Measurements from ENCODE around the gene AK8.

AK8 gene

GRCh38 chr9:132750668-132751067 is 127.4 kb downstream of the AK8 start:
- no peak overlapping the region for H3K4me3 ChIP-seq (IDR thresholded peaks at IDR 0.05; ENCODE audit: insufficient read depth, low read depth, low read length)

DNA sequence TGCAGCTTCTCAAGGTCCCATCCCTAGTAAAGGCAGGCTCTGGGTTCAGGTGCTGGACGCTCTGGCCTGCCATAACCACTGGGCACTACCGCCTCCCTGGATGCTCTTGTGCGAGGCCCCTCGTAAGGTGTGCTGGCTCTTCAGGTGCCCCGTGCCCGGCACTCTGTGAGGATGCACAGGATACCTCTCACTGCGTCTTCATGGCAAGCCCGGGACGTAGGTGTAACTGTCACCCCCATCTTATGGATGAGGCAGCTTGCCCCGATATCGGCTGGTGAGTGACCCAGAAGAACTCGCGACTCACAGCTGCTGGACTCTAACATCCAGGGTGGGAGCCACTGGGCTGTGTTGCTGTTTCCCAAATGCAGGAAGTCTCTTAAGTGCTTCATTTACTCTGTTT is 128.8 kb downstream of the AK8 start:
- Histone ChIP-seq H3K9ac (no peak overlapping the region), H4K20me1 (ENCODE audit: insufficient read depth) (no peaks in the 10 kb centered on the region), H3K4me1 (ENCODE audit: low read depth, poor library complexity, severe bottlenecking) (no peaks in the 10 kb centered on the region), H3K36me3 (ENCODE audit: insufficient read depth) (no peaks in the 10 kb centered on the region), H3K4me2 (no peak overlapping the region), H3K79me2 (ENCODE audit: insufficient read depth, low read depth) (no peaks in the 10 kb centered on the region), H3K27ac (no peak overlapping the region), H2AFZ (ENCODE audit: low read depth) (no peak overlapping the region), H3K27me3 (ENCODE audit: insufficient read depth, low read depth) (peaks cover 16% of the 10 kb centered on the region), H3K4me3 (IDR thresholded peaks at IDR 0.05; ENCODE audit: insufficient read depth, low read depth, low read length) (no peak overlapping the region)
- TF ChIP-seq, protein P1, sequence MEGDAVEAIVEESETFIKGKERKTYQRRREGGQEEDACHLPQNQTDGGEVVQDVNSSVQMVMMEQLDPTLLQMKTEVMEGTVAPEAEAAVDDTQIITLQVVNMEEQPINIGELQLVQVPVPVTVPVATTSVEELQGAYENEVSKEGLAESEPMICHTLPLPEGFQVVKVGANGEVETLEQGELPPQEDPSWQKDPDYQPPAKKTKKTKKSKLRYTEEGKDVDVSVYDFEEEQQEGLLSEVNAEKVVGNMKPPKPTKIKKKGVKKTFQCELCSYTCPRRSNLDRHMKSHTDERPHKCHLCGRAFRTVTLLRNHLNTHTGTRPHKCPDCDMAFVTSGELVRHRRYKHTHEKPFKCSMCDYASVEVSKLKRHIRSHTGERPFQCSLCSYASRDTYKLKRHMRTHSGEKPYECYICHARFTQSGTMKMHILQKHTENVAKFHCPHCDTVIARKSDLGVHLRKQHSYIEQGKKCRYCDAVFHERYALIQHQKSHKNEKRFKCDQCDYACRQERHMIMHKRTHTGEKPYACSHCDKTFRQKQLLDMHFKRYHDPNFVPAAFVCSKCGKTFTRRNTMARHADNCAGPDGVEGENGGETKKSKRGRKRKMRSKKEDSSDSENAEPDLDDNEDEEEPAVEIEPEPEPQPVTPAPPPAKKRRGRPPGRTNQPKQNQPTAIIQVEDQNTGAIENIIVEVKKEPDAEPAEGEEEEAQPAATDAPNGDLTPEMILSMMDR (conservative IDR thresholded peaks at IDR 0.05; ENCODE audit: low read depth, low read length), result no peak

More at GRCh38 chr9:132750668-132751067, 127.4 kb downstream of the AK8 start:
- Histone ChIP-seq H2AFZ (ENCODE audit: low read depth) (no peak overlapping the region), H3K4me2 (no peak overlapping the region), H3K9ac (no peak overlapping the region), H3K27ac (no peak overlapping the region), H3K36me3 (ENCODE audit: insufficient read depth) (no peaks in the 10 kb centered on the region), H4K20me1 (ENCODE audit: insufficient read depth) (no peaks in the 10 kb centered on the region), H3K27me3 (ENCODE audit: insufficient read depth, low read depth) (peaks cover 16% of the 10 kb centered on the region; the same call in 1 of the 2 replicates), H3K79me2 (ENCODE audit: insufficient read depth, low read depth) (no peaks in the 10 kb centered on the region), H3K4me1 (ENCODE audit: low read depth, poor library complexity, severe bottlenecking) (no peaks in the 10 kb centered on the region)
- TF ChIP-seq, protein P1 (conservative IDR thresholded peaks at IDR 0.05; ENCODE audit: low read depth, low read length), result no peak

DNA sequence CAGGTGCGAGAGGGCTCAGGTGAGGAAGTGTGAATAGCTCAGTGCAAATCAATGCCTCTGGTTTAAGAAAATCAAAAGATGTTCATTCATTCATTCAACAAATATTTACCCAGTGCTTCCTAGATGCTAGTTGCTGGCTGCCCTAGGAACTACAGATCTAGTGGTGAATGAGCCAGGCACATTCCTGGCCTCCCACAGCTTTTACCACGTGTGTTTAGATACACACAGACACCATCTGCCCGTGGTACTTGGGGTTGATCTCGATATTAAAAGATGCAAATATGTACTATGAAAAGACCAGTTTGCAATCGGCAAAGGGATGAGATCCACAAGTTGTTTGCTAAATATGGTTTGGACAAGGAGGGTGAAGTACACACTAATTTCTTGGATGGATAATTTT is 129.6 kb downstream of the AK8 start:
- no peaks in the 10 kb centered on the region for H4K20me1 ChIP-seq (ENCODE audit: insufficient read depth)
- H3K79me2 ChIP-seq (ENCODE audit: insufficient read depth, low read depth), result no peaks in the 10 kb centered on the region
- no peak overlapping the region for H3K4me3 ChIP-seq (IDR thresholded peaks at IDR 0.05; ENCODE audit: insufficient read depth, low read depth, low read length)
- TF ChIP-seq, protein P1 (conservative IDR thresholded peaks at IDR 0.05; ENCODE audit: low read depth, low read length), result no peak
- no peak overlapping the region for H3K9ac ChIP-seq
- no peak overlapping the region for H2AFZ ChIP-seq (ENCODE audit: low read depth)
- H3K36me3 ChIP-seq (ENCODE audit: insufficient read depth), result no peaks in the 10 kb centered on the region
- H3K27me3 ChIP-seq (ENCODE audit: insufficient read depth, low read depth), result peaks cover 20% of the 10 kb centered on the region
- no peaks in the 10 kb centered on the region for H3K4me1 ChIP-seq (ENCODE audit: low read depth, poor library complexity, severe bottlenecking)
- no peak overlapping the region for H3K27ac ChIP-seq
- no peak overlapping the region for H3K4me2 ChIP-seq

DNA sequence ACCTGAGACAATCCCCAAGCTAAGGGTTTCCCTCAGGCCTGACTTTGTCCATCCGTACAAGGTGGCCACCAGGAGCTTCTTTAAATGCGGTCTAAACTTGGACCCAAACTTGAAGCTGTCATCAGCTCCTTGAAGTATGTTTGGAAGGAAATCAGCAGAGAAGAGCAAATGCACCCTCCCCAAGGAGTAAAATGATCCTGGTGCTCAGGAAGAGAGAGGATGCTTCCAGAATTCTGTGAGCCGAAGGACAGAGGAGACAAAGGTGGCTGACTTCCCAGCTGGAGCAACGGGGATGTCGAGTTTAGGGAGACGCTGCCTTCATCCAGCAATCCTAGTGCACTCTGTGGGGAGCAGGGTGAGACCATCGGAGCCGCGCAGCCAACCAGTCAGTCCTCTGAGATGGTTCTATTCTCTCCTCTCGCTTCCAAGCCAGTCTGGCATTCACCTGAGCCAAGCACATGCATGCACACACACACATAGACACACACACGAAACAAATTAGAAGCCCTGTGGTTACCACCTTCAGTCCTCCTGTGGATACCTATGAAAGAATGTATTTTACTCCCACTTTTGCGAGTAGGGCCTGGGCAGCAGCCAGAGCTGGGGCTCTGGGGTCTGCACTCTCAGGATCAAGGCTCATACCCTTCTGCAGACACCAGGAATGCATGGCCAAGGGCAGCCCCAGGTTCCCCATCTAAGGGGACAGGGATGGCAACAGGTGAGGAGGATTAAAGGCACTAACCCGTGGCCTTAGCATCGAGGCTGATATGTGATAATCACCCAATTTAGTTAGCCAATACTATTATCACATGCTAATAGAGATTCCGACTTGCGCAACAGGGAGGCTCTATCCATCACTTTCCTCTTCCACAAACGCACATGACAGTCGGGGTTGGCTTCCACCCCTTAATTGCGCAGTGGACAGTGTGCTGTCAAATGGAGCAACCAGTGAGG is 132.1 kb downstream of the AK8 start:
- Histone ChIP-seq H3K4me2 (no peak overlapping the region), H3K27ac (no peak overlapping the region), H3K79me2 (ENCODE audit: insufficient read depth, low read depth) (no peaks in the 10 kb centered on the region), H3K4me3 (IDR thresholded peaks at IDR 0.05; ENCODE audit: insufficient read depth, low read depth, low read length) (no peak overlapping the region), H3K27me3 (ENCODE audit: insufficient read depth, low read depth) (peaks cover 30% of the 10 kb centered on the region), H3K36me3 (ENCODE audit: insufficient read depth) (no peaks in the 10 kb centered on the region), H3K9ac (no peak overlapping the region), H3K4me1 (ENCODE audit: low read depth, poor library complexity, severe bottlenecking) (no peaks in the 10 kb centered on the region), H2AFZ (ENCODE audit: low read depth) (no peak overlapping the region), H4K20me1 (ENCODE audit: insufficient read depth) (no peaks in the 10 kb centered on the region)
- TF ChIP-seq, protein P1 (conservative IDR thresholded peaks at IDR 0.05; ENCODE audit: low read depth, low read length), result no peak
